ENCODE measurements around the gene DEUP1.

GRCh38 chr11:93323747-93324146, 6.8 kb upstream of the DEUP1 start:
- TF ChIP-seq RAD21 (IDR thresholded peaks at IDR 0.05; ENCODE audit: low read depth), result no peak
- no peak for TF ChIP-seq CTCF (IDR thresholded peaks at IDR 0.05 in 2 of 3, conservative IDR thresholded peaks at IDR 0.05 in 1 of 3; ENCODE audit: borderline replicate concordance in 1 of 3, insufficient read depth in 1 of 3, low read depth in 2 of 3, low read length in 2 of 3)
- TF ChIP-seq MAX (IDR thresholded peaks at IDR 0.05), result no peak
- no peak for TF ChIP-seq SP1 (IDR thresholded peaks at IDR 0.05; ENCODE audit: low read depth)
